Left renal pelvis (tissue), 4 donors: ENCODE results near the gene C6orf47. TPM values are rescaled to one million over a fixed set of nuclear protein-coding genes. Genes with fewer than 3 reads are reported as not detected.

Experiments used
- DNase-seq, 4 donors: peaks; one replicate each; pipeline ENCODE4 v3.0.0-alpha.2; 2013; ENCODE audit warnings: low read depth in 4 of 4, low spot score in 3 of 4
- polyA plus RNA-seq, 4 donors: library from polyadenylated mRNA; unstranded; fragments of 120-200 nt; gene quantifications; one replicate each; pipeline ENCODE4 v1.2.1, GENCODE V29; 2013; ENCODE audit not compliant: insufficient read length in 4 of 4

C6orf47 gene
- polyA plus RNA-seq, 4 donors = 15.8 to 21.1 (median 19.0) TPM

- DNase-seq = no peak
These were observed 23.6 kb downstream of the C6orf47 start for GRCh38 chr6:31636698-31637596.

- DNase-seq = no peak
These were observed 25.5 kb downstream of the C6orf47 start for GRCh38 chr6:31634969-31635575.

GRCh38 chr6:31634131-31634530, 26.4 kb downstream of the C6orf47 start:
- DNase-seq = no peak

GRCh38 chr6:31633447-31633846, 27.1 kb downstream of the C6orf47 start:
- no peak for DNase-seq

DNA sequence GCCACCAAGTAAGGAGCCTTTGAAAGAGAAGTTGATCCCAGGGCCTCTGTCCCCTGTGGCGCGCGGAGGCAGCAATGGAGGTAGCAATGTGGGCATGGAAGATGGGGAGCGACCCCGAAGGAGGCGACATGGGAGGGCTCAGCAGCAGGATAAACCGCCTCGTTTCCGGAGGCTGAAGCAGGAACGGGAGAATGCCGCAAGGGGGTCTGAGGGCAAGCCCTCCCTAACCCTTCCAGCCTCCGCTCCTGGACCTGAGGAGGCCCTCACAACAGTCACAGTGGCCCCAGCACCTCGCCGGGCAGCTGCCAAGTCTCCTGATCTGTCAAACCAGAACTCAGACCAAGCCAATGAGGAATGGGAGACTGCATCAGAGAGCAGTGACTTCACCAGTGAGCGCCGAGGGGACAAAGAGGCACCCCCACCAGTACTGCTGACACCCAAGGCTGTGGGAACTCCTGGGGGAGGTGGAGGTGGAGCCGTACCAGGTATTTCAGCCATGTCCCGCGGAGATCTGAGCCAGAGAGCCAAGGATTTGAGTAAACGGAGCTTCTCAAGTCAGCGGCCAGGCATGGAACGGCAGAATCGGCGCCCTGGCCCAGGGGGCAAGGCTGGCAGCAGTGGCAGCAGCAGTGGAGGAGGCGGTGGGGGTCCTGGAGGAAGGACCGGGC, 28.2 kb downstream of the C6orf47 start:
- DNase-seq = no peak

GRCh38 chr6:31631681-31632278, 28.8 kb downstream of the C6orf47 start:
- DNase-seq = no peak

DNA sequence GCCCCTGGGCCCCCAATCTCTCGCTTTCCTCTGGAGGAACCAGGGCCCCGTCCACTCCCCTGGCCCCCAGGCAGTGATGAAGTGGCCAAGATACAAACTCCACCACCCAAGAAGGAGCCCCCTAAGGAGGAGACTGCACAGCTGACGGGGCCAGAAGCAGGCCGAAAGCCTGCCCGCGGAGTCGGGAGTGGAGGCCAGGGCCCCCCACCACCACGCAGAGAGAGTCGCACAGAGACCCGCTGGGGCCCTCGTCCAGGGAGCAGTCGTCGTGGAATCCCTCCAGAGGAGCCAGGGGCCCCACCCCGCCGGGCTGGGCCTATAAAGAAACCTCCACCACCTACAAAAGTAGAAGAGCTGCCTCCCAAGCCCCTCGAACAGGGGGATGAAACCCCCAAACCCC, 29.4 kb downstream of the C6orf47 start:
- no peak for DNase-seq

- DNase-seq = no peak
These were observed 30.2 kb downstream of the C6orf47 start for GRCh38 chr6:31630177-31630934.

- no peak for DNase-seq
These were observed 31.6 kb downstream of the C6orf47 start for GRCh38 chr6:31629014-31629413.

DNA sequence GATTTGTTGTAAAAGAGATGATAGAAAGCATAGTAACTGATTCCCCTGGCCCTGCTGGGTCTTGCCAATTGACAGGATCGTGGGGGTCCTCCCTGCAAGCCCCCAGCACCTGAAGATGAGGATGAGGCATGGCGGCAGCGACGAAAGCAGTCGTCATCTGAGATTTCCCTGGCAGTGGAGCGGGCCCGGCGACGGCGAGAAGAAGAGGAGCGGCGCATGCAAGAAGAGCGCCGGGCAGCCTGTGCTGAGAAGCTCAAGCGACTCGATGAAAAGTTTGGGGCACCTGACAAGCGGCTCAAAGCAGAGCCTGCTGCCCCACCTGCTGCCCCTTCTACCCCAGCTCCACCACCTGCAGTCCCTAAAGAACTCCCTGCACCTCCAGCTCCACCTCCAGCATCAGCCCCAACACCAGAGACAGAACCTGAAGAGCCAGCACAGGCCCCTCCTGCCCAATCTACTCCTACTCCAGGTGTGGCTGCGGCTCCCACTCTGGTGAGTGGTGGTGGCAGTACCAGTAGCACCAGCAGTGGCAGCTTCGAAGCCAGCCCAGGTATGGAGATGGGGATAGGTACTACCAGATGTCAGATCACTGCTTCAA, 32.8 kb downstream of the C6orf47 start:
- DNase-seq = no peak

DNA sequence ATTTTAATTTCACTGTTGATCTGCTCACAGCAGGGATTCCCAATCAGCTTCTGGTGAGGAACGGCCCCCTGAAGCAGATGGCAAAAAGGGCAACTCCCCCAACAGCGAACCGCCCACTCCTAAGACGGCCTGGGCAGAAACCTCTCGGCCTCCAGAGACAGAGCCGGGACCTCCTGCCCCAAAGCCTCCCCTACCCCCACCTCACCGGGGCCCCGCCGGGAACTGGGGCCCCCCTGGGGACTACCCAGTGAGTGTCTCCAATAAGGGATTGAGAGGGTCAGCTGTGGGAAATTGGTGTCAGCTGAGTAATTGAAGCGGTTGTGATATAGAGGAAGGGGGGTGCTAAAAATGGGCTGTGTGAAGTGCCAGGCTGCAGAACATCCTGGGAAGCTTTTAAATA, 33.6 kb downstream of the C6orf47 start:
- no peak for DNase-seq

DNA sequence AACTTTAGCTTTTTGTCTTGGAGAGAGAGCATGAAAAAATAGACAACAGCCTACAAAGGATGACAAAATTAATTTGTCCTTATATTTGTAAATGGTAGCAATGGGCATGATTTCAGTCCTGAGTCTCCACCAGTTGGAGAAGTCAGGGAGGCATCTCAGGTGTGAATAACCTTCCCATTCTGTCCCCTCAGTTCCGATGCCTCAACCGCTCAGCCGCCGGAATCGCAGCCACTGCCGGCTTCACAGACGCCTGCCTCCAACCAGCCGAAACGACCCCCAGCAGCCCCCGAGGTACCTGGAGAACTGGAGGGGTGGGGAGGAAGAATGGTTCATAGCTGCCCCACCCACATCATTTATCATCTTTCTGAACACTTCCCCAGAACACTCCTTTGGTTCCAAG, 36.5 kb downstream of the C6orf47 start:
- no peak for DNase-seq

GRCh38 chr6:31622684-31623091, 37.9 kb downstream of the C6orf47 start:
- DNase-seq = no peak

- no peak for DNase-seq
These were observed 38.6 kb downstream of the C6orf47 start for GRCh38 chr6:31621991-31622390.

- no peak for DNase-seq
These were observed 39.1 kb downstream of the C6orf47 start for GRCh38 chr6:31621320-31621939.

DNA sequence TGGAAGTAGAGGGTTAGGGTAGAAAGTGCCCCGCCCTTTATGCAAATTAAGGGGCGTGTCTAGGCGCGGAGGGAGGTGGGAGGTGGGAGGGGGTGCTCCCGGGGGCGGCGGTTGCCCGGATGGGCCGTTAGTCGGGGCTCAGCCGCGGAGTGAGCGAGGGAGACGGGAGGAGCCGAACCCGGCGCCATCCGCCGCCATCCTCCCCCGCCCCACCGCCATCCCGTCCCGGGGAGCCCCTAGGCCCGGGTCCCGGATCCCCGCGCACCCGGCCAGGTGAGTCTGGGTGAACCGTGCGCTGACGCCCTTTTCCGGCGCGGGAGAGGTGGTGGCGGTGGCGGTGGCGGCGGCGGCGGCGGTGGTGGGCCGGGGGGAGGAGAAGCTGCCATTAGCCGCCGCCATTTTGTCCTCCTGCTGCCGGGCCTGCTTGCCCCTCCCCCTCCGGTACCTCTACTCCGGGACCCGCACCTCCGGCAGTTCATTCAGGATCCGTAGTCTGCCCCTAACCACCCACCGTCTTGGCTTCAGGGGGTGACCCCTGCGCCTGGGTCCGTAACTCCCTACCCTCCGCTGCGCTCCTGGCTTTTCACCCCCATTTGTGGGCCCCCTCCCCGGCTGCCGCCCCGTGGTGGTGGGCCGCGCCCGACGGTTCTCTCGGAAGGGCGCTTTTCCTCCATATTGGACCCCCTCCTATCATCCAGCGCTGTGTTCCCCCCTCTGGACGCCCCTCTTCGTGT, 39.8 kb downstream of the C6orf47 start, which contains the start of gene PRRC2A:
Gene PRRC2A (plus strand): TSS at position 130 of the 734 bp plus-strand sequence. CDS start 2,075 bp downstream, outside the sequence.
- DNase-seq = peak in 2 of 4 donors; percentile 53 to 61

DNA sequence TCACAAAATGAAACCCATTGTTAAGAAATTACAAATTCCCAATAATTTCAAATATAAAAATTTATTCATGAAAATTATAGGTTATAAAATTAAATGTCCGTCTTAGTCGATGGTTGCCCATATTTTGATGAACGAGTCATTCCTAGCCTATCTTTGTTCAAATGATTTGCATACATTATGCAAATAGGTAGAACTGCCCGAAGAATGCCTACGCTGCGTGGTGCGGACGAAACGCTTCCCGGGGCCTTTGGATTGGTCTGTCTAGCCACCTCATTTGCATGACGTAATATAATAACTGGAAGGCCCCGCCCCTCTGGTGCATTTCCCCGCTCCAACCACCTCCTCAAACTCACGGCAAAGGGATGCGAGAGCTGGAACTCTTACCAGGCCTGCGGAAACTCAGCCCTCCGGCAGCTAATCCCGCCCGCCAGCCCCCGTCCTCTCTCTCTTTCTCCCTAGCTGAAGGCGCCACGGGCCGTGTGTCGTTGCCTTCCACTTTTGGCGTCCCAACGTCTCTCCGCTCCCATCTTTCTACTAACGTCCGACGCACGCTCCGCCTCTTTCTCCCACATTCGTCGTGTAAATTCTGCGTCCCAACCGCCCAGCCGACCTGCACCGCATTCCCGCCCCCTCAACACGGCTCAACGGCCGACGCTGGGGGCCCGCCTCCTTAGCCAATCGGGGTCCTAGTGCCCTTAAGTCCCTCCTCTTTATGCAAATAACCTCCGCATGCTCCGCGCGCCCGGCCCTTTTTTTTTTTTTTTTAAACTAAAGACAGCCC, 40.6 kb downstream of the C6orf47 start:
- DNase-seq = peak; percentile 95 to 97 (median 96)

DNA sequence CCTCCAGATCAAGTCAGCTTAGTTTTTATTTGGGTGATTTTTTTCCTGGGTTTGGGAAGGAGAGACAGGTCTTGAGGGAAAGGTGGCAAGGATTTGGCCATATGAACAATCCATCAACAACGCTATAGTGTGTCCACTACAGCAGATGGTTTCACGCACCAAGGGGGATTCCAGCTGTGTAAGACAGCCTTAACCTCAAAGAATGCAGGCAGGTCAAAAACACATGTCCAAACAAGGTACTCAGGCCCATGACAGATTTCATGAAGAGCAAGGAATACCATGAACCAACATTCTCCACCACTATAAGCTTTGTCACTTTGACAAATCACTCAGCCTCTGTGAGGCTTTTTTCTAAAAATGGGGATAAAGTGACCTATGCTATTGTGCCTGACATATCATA, 43.6 kb downstream of the C6orf47 start:
- no peak for DNase-seq
